A673 (cell line): ENCODE data around the gene MEGF8. TPM values are rescaled to one million over a fixed set of nuclear protein-coding genes. Genes with fewer than 3 reads are reported as not detected.

Experiments
- BruUV-seq: library from RNA; stranded (reverse); fragments of 400-500 nt; replicated peaks from 2 replicates; lab custom pipeline; 2021; lab: Mats Ljungman, UMichigan
- CTCF ChIA-PET: fragments of 300-600 bp; sonication (Branson Sonifier 250); formaldehyde crosslinking; loops from one replicate; lab custom pipeline; 2022; ENCODE audit warnings: antibody characterized with exemption; lab: Charles Lee
- POLR2A ChIA-PET: fragments of 300-600 bp; sonication (Branson Sonifier 250); formaldehyde crosslinking; loops from one replicate; lab custom pipeline; 2022; ENCODE audit warnings: antibody characterized with exemption; ENCODE audit not compliant: low non-redundant PET; lab: Charles Lee
- DNase-seq: peaks from one replicate; pipeline ENCODE4 v3.0.0-alpha.2; 2015; ENCODE audit warnings: low spot score
- H3K27ac ChIP-seq: fragments of 200-600 bp; sonication (generic); 2 replicates; pipeline ENCODE4 v1.5.1; 2016; ENCODE audit warnings: mixed run types, low read depth, mild to moderate bottlenecking, mixed read lengths, antibody characterized with exemption, low read length; ENCODE audit not compliant: poor library complexity, severe bottlenecking
- H3K27me3 ChIP-seq: fragments of 200-600 bp; sonication (generic); replicated peaks from 2 replicates; pipeline ENCODE4 v1.6.1; 2017; ENCODE audit warnings: mixed run types, low read depth, mild to moderate bottlenecking, mixed read lengths, antibody characterized with exemption, low read length; ENCODE audit not compliant: insufficient read depth, poor library complexity
- H3K36me3 ChIP-seq: fragments of 200-600 bp; sonication (generic); 2 replicates; pipeline ENCODE4 v1.6.1; 2016; ENCODE audit warnings: mixed run types, mild to moderate bottlenecking, mixed read lengths, antibody characterized with exemption, low read length; ENCODE audit not compliant: insufficient read depth, poor library complexity, severe bottlenecking
- H3K4me1 ChIP-seq: fragments of 200-600 bp; sonication (generic); 2 replicates; pipeline ENCODE4 v1.6.1; 2017; ENCODE audit warnings: mixed run types, mild to moderate bottlenecking, mixed read lengths, antibody characterized with exemption, low read length; ENCODE audit not compliant: insufficient read depth, poor library complexity, severe bottlenecking
- H3K4me3 ChIP-seq: fragments of 200-600 bp; sonication (generic); 2 replicates; pipeline ENCODE4 v1.5.1; 2016; ENCODE audit warnings: low read depth, mixed run types, mild to moderate bottlenecking, mixed read lengths, low read length; ENCODE audit not compliant: poor library complexity, severe bottlenecking
- H3K9me3 ChIP-seq: fragments of 200-600 bp; sonication (generic); 2 replicates; pipeline ENCODE4 v1.6.1; 2016; ENCODE audit warnings: mixed run types, low read depth, mild to moderate bottlenecking, mixed read lengths, antibody characterized with exemption, low read length; ENCODE audit not compliant: poor library complexity, severe bottlenecking
- CTCF ChIP-seq: fragments of 300-800, 200-600 bp; sonication (generic); conservative IDR thresholded peaks from 2 replicates; pipeline ENCODE4 v1.5.1; 2017; ENCODE audit warnings: low read depth, mild to moderate bottlenecking, antibody characterized with exemption, low read length, moderate library complexity, mixed read lengths
- EZH2 ChIP-seq: fragments of 200-600 bp; sonication (generic); IDR thresholded peaks from 2 replicates; pipeline ENCODE4 v1.6.1; 2017; ENCODE audit warnings: borderline replicate concordance, low read depth, mild to moderate bottlenecking, mixed read lengths, antibody characterized with exemption, low read length; ENCODE audit not compliant: poor library complexity, severe bottlenecking
- intact Hi-C: fragments of 100-400 bp; cut with micrococcal nuclease; formaldehyde crosslinking; loops from one replicate; pipeline ENCODE4 v1.10.0; 2022; ENCODE audit not compliant: unreplicated experiment
- total RNA-seq: library from RNA; stranded (reverse); gene quantifications from 2 replicates; pipeline ENCODE4 v1.2.3, GENCODE V29; 2021

The MEGF8 gene
- total RNA-seq, 1 experiment from 2014 or later = 28.5 TPM

GRCh38 chr19:42424345-42424707 is 98.9 kb downstream of the MEGF8 start:
- no TSS peak for BruUV-seq
- ChIA-PET POLR2A (no interaction called here), CTCF (interaction anchor here (2.1 kb wide), 1 partner anchor 14 kb away, joined by 10 read pairs; no protein-coding TSS in a partner anchor)
- TF ChIP-seq EZH2 = no peak
- no peak for TF ChIP-seq CTCF
- no peak overlapping the region for H3K27ac ChIP-seq
- no peaks in the 10 kb centered on the region for H3K27me3 ChIP-seq
- intact Hi-C loops = no loop called here
- no peak overlapping the region for H3K4me3 ChIP-seq
- no peaks in the 10 kb centered on the region for H3K36me3 ChIP-seq
- H3K4me1 ChIP-seq = peaks cover 17% of the 10 kb centered on the region
- DNase-seq = no peak
- H3K9me3 ChIP-seq = no peaks in the 10 kb centered on the region

- POLR2A ChIA-PET = no interaction called here
- no TSS peak for BruUV-seq
- H3K27me3 ChIP-seq = no peaks in the 10 kb centered on the region
- intact Hi-C loops = no loop called here
- H3K4me3 ChIP-seq = no peak overlapping the region
- peaks cover 17% of the 10 kb centered on the region for H3K4me1 ChIP-seq
- no peak overlapping the region for H3K27ac ChIP-seq
- DNase-seq = no peak
- CTCF ChIA-PET = interaction anchor here (2.1 kb wide), 1 partner anchor 14 kb away, joined by 10 read pairs; no protein-coding TSS in a partner anchor
- TF ChIP-seq EZH2 (no peak), CTCF (0 out of 2 replicates have a peak, but pooled peaks have one; percentile 33)
- no peaks in the 10 kb centered on the region for H3K9me3 ChIP-seq
- no peaks in the 10 kb centered on the region for H3K36me3 ChIP-seq
Observed at GRCh38 chr19:42424712-42425131, 99.3 kb downstream of the MEGF8 start.

GRCh38 chr19:42426643-42427042 is 101.2 kb downstream of the MEGF8 start:
- no TSS peak for BruUV-seq
- intact Hi-C loops = no loop called here
- POLR2A ChIA-PET = no interaction called here

More at GRCh38 chr19:42426643-42427042, 101.2 kb downstream of the MEGF8 start:
- Histone ChIP-seq H3K4me3 (no peak overlapping the region), H3K4me1 (peaks cover 17% of the 10 kb centered on the region), H3K27ac (no peak overlapping the region), H3K9me3 (no peaks in the 10 kb centered on the region), H3K27me3 (no peaks in the 10 kb centered on the region), H3K36me3 (no peaks in the 10 kb centered on the region)
- CTCF ChIA-PET = no interaction called here
- DNase-seq = no peak
- TF ChIP-seq EZH2 (no peak), CTCF (no peak)
